Occipital lobe (tissue), 2 donors: ENCODE measurements around the gene PRORP. TPM values are rescaled to one million over a fixed set of nuclear protein-coding genes. Genes with fewer than 3 reads are reported as not detected.
"Not testable (repeated sequence)": the region's sequence is repeated elsewhere in the genome, so short reads cannot be mapped to it uniquely, and the experiment has no call there.

ENCODE experiments used
- DNase-seq: peaks from one replicate; lab custom pipeline; 2025; lab: John Stamatoyannopoulos, UW
- total RNA-seq: library from RNA; depleted of rRNA; stranded (reverse); fragments of >200 nt; gene quantifications from one replicate; pipeline ENCODE4 v1.2.3, GENCODE V29; 2014

PRORP gene
- 21.7 TPM for total RNA-seq

DNA sequence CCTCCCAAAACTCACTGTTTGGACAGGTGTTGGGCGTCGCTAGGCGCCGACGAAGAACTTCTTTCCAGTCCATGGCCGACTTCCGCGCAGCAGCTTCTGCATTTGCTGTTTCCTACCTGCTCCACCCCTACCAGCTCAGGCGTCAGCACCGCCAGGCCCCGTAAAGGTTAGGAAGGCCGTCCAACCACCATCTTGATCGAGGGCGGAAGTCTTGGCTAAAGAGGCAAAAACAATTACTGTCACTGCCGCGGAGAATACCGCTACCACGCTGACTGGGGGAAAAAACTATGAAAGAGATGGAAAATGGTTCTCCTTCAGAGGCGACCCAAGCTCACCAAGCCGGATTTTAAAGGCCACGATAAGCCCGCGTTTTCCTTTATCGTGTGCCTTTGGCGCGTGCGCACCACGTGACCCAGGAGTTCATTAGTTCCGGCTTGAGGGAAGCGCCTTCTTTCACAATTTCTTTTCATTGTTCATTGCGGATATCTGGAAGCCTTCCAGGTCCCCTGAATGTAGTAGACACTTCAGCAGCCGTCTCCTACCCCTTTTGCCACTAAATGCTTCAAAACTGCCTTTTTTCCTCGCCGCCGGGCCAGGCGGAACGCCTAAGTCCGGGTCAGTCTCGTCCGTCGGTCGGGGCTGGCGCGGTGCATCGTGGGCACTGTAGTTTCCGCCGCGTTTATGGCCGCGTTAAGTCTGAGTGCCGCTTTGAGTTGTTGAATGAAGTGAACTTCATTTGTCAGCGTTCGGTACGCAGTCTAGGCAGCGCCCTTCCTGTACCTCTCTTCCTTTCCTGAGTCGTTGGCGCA is at the start of gene PRORP, which contains the start of gene PPP2R3C:
Gene PRORP (plus strand): TSS at position 666 of the 809 bp plus-strand sequence. CDS start 694 bp downstream, outside the sequence.
Gene PPP2R3C (minus strand): TSS at position 104 of the 809 bp plus-strand sequence. CDS start 31 bp downstream, at position 73.
- peak; percentile 81 for DNase-seq

DNA sequence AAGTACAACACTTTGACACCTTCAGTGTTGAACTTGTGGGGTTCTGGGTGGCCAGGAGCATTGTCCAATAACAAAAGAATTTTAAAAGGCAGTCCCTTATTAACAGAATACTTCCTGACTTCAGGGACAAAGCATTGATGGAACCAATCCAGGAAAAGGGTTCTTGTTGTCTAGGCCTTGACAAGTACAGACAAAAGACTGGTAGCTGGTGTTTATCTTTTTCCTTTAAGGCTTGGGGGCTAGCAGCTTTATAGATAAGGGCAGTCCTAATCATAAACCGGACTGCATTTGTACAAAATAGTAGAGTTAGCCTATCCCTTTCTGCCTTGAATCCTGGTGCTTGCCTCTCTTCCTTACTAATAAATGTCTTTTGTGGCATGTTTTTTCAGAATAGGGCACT is 48.9 kb upstream of the PRORP start:
- DNase-seq = no peak

DNA sequence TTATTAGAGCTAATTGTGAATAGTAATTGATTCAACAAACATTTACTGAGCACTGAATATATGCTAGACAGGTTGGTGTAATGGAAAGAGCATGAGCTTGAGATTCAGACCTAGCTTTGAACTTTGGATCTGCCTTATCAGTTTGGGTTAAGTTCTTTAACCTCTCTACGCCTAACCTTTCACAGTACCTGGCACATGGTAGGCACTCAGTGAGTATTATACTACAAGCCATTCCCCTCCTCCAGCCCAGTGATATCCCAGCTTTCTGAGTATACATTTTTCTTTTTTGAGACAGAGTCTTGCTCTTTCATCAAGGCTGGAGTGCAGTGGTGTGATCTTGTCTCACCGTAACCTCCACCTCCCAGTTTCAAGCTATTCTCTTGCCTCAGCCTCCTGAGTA is 44.3 kb upstream of the PRORP start:
- no peak for DNase-seq

DNA sequence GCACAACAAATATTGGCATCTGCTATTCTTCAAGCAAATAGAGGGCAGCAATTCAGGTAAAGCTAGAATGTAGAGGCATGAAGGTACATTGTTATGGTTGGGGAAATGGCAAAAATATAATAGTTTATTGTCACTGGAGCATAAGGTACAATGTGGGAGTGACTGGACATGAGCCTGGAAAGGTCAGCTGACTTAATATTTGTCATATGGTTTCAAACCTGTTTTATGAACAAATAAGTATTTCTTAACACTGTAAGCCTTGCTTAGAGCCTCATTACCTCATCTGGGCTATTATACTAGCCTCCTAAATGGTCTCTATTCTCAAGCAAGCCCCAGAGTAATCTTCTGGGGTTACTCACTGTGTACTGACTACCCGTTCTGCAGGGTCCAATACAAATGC is 42.6 kb upstream of the PRORP start:
- DNase-seq = no peak

DNA sequence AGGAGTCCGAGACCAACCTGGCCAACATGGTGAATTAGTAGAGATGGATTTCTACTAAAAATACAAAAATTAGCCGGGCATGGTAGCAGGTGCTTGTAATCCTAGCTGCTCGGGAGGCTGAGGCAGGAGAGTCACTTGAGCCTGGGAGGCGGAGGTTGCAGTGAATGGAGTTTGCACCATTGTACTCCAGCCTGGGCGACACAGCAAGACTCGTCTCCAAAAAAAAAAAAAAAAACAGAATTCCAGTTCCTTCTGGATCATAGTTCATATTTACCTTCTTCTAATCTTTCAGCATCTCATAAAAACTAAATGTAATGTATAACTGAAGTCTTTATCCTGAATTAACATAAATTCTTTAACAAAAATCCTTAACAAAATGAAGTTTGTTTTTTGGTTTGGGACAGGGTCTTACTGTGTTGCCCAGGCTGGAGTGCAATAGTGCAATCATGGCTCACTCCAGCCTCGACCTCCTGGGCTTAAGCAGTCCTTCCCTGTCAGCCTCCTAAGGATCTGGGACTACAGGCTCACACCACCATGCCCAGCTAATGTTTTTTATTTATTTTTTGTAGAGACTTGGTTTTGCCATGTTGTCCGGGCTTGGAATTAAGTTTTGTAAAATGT is 38.7 kb upstream of the PRORP start:
- DNase-seq = no peak

DNA sequence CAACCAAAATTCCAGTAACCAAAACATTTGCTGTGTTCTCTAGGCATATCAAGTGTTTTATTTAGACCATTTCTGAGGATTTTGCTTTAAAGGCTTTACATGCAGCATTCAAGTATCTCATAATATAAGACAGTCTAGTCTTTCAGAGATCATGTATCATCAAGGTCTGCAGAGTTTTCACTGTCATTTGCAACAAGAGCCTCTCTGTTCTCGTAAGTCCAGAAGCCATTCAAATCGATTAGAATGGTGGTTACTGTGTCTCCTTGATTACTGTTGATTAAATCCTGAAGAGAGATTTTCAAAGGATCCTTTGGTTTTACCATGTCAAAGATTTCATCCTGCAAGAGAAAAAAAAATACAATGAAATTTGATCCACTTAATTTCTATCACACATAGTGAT is 36.9 kb upstream of the PRORP start:
- DNase-seq = no peak

DNA sequence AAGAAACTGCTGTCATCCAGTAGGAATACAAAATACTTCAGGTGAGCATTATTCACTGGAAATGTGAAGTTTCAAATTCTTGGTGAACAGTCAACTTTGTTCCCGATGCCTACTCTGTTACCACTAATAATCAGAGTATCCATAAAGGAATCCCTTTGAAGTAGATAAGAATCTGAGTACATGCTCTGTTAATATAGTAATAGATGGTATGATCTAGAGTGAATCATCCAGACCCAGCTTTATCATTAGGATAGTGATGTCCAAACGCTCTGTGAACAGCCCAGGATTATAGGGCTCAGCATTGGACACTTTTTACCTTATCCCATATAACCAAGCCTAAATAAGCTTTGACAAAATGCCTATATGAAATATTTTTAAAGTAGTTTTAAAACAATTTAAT is 33.8 kb upstream of the PRORP start:
- DNase-seq = no peak

DNA sequence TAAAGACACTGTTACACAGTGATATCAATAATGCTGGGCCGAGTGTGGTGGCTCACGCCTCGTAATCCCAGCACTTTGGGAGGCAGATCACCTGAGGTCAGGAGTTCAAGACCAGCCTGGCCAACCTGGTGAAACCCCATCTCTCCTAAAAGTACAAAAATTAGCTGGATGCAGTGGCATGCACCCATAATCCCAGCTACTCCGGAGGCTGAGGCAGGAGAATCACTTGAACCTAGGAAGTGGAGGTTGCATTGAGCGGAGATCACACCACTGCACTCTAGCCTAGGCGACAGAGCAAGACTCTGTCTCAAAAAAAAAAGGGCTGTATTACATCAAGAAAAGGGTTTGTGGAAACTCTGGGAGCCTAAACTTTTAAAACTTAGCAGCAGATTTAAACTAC is 27.7 kb upstream of the PRORP start:
- DNase-seq = not testable (repeated sequence)

DNA sequence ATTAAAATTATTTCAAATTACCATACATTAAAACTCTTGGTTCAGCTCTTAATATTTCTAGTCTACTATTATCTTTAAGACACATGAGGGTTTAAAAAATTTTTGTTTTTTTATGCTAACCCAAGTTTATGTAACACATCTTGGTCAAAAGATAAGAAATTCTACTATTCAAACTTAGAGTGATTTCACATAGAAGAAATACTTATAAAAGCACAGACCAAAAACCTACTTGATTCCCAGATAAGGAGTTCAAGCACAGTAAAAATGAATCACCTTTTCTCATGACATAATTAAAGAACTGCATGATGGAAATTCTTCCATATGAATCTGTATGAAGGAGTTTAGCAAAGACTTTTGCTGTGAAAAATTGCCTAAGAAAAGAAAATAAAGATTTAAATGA is 14.5 kb upstream of the PRORP start:
- DNase-seq = no peak

DNA sequence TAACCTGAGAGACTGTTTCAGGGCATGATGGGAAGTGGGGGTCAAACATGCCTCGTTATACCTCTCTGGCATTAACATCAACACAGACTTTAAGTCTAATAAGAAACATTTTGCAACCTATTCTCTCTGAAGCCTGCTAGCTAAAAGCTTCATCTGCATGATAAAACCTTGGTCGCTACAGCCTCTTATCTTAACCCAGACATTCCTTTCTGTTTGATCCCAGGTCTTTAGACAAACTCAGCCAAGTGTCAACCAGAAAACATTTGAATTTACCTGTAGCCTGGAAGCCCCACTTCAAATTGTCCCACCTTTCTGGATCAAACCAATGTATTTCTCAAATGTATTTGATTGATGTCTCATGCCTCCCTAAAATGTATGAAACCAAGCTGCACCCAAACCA is 9.7 kb upstream of the PRORP start:
- DNase-seq = no peak

DNA sequence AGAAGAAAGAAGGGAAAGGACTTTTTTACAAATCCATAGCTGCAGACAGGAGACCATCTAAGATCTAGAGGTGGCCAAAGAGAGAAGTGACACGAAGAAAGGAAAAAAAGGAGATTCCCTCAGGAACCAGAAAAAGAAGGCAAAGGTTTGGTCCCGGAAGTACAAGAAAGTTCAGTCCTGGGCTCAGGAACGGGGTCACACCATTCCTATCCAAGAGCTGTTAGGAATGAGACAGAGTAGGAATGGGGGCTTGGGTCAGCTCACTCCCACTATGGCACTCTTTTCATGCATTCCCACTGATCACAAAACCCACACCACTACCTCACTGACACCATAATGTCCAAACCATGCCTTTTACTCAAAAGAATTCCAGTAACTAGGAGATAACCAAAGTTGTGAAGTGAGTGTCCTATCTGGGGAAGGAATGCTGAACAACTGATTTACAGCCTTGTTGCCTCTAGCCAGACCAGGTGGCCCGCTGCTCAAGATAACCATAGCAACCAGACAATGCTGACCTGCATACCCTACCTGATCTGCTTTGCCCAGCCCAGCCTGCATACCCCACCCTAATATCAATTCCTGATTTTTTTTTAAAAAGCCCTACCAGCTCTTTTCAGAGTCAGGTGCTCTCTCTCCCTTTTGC is 8.9 kb upstream of the PRORP start:
- no peak for DNase-seq

DNA sequence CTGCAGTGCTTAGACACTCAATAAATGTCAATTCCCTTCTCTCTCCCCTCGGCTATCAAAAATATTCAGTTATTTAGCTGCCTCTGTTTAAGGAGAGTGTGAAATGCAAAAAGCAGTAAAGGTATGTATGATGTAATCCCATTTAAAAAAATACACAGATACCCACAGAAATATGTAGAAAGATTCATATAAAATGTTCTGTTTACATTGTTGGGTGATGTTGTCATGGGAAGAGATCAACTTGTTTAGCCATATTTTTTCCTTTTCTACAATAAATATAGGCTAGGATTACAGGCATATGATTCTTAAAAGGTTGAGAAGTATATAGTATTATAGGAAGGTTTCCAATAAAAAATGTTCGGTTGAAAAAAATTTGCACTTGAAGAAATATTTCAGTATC is 8.3 kb upstream of the PRORP start:
- no peak for DNase-seq

DNA sequence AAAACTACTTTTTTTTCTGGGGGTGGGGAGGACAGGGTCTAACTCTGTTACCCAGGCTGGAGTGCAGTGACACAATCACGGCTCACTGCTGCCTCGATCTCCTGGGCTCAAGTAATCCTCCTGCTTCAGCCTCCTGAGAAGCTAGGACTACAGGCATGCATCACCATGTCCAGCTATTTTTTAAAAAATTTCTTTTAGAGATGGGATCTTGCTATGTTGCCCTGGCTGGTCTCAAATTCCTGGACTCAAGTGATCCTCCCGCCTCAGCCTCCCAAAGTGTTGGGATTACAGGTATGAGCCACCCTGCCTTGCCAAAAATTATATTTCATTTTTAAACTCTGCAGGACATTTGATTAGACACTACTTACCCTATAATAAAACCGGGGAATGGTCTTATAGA is 6.1 kb upstream of the PRORP start:
- no peak for DNase-seq

DNA sequence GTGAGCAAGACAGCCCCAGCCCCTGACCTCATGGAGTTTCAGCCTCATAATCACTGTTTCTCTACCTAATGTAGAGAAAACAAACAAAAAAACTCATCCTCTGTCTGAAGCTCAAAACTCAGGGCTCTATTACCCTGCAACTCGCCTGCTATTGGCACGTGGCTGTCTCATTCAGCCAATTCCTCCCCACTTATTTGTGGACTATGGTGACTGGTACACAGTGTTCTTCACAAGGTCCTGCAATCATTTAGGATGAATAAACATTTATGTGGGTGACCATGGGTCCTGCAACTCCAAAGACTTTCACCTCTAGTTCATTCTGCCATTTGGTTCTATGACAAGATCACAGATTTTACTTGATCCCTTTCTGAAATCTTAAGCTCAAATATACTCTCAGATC is 5.2 kb upstream of the PRORP start:
- no peak for DNase-seq

DNA sequence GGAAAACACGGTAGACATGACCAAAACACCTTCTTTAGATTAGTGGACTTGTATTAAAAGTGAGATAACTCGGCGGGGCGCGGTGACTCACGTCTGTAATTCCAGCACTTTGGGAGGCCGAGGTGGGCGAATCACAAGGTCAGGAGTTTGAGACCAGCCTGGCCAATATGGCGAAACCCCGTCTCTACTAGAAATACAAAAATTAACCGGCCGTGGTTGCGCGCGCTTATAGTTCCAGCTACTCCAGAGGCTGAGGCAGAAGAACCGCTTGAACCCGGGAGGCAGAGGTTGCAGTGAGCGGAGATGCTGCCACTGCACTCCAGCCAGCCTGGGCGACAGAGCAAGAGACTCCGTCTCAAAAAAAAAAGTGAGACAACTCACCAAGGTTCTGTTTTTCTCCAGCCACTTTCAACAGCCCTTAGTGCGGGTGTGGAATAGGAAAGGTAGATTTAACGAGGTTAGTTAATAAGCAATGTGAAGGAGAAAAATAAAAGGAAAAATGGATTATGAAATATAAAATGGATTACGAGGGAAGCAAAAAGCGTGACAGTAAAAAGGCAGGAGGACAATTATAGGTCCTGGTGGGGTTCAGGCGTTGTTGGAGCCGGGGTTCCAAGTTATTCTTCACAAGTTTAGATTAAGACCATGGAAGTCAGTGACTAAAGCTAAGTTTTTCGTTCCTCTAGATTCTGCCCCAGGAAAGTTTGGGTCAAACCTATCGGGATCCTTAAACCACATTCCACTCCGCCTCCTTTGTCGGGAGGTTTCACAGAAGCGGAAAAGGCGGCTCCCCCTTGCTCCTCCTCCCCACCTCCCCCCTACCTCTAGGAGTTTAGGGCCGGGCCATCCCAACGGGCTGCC is 1.1 kb upstream of the PRORP start:
- no peak for DNase-seq

DNA sequence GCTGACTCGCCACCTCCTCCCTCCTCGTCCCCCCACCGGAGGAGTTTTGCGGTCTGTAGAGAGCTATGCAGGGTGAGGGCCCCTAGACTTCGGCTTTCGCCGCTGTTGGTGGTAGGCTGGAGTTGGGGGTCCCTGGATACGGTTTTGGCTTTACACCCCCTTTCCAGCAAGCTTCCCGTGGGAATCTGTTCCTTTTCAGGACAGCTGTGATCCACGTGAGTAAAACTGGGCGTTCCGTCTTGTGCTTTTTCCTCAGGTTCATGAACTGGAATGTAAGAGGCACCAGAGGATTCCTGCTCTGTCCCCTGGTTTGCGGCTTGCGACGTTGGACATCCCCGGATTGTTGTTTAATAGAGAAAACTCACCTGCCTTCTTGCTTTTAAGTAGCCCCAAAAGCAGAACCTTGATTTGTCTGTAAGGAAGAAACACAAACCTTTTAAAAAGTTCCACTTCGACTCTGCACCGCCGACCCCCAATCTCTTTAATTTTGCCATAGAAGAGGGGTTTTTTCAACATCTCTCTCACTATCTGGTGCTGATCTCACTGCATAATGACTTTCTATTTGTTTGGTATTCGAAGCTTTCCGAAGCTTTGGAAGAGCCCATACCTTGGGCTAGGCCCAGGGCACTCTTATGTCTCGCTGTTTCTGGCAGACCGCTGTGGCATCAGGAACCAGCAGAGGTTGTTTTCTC is 490 bp downstream of the PRORP start:
- DNase-seq = peak; percentile 39

DNA sequence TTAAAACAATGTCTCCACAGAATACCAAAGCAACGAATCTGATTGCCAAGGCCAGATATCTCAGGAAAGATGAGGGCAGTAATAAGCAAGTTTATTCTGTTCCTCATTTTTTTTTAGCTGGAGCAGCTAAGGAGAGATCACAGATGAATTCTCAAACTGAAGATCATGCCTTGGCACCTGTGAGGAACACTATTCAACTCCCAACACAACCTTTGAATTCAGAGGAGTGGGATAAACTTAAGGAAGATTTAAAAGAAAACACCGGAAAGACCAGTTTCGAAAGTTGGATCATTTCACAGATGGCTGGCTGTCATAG is 994 bp downstream of the PRORP start:
- no peak for DNase-seq

DNA sequence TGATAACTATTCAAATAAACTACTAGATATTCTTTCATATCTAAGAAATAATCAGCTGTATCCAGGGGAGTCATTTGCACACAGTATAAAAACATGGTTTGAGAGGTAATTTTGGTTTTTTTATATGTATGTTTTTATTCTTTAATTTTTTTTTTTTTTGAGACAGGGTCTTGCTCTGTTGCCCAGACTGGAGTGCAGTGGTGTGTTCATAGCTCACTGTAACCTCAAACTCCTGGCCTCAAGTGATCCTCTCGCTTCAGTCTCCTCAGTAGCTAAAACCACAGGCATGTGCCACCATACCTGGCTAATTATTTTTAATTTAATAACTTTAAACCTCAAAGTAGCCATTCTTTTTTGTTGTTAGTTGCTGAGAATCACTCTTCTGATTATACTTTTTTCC is 1.8 kb downstream of the PRORP start:
- no peak for DNase-seq

DNA sequence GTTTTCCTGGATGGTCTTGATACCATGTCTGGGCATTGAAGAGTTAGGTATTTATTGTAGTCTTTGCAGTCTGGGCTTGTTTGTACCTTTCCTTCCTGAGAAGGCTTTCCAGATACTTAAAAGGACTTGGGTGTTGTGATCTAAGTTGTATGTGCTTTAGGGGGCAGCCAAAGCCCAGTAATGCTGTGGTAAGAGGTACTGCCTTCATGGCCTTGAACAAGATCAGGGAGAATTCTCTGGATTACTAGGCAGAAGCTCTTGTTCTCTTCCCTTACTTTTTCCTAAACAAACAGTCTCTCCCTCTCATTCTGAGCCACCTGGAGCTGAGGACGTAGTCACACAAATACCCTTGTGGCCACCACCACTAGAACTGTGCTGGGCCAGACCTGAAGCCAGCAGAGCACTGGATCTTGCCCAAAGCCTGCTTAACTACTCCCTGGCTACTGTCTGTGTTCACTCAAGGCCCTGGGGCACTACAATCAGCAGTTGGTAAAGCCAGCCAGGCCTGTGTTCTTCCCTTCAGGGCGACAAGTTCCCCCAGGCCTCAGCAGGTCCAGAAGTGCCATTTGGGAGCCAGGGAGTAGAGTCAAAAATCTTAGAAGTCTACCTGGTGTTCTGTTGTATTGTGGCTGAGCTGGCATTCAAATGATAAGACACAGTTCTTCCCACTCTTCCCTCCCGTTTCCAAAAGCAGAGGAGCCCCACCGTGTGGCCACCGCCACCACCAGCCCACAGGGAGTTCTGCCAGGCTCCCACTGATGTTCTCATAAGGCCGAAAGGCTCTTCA is 11.4 kb downstream of the PRORP start:
- no peak for DNase-seq

DNA sequence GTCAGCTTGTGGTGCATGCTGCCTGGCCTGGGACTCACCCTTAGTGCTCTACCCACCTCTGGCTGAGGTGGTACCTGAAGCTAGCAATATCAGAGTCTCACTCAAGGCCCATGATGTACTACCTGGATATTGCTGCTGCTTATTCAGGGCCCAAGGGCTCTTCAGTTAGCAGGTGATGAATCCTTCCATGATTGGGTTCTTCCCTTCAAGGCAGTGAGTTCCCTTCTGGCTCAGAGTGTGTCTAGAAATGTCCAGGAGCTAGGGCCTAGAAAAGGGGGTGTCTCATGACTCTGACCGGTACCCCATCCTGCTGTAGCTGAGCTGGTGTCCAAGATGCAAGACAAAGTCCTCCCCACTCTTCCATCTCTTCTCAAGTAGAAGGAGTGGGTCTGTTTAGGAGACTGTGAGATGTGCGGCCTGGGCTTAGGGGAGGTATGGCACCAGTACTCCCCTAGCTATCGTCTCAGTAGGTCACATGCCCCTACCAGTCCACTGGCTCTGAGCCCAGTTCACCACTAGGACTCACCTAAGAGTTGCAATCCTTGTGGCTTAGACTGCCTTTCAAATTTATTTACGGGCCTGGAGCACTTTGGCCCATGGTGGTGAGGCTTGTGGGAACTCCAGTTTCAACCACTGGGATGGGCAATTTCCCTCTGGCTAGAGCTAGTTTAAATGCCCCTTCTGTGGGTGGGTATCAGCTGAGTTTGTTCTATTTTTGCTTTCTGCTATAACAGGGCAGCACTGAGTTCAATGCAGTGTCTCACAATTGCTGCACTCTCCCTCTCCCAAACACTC is 12.2 kb downstream of the PRORP start:
- DNase-seq = no peak
